ENCODE results near the gene ATP6V1B1.
"Not testable (repeated sequence)": the region's sequence is repeated elsewhere in the genome, so short reads cannot be mapped to it uniquely, and the experiment has no call there.

ATP6V1B1 gene

GRCh38 chr2:71008342-71008741 lies 72.6 kb downstream of the ATP6V1B1 start:
- no peak for DNase-seq (ENCODE audit: low spot score)

GRCh38 chr2:71011786-71012185 lies 76.1 kb downstream of the ATP6V1B1 start:
- DNase-seq (ENCODE audit: low spot score) = not testable (repeated sequence)
